ENCODE measurements around the gene MICALL2.

The MICALL2 gene

GRCh38 chr7:1421946-1422345, 37.3 kb downstream of the MICALL2 start:
- no peak for DNase-seq (ENCODE audit: low read depth)
- no peak for TF ChIP-seq CTCF (IDR thresholded peaks at IDR 0.05; ENCODE audit: low read depth, low read length, missing control alignments)
- H3K4me3 ChIP-seq (ENCODE audit: low read depth, low read length) = no peak overlapping the region

DNA sequence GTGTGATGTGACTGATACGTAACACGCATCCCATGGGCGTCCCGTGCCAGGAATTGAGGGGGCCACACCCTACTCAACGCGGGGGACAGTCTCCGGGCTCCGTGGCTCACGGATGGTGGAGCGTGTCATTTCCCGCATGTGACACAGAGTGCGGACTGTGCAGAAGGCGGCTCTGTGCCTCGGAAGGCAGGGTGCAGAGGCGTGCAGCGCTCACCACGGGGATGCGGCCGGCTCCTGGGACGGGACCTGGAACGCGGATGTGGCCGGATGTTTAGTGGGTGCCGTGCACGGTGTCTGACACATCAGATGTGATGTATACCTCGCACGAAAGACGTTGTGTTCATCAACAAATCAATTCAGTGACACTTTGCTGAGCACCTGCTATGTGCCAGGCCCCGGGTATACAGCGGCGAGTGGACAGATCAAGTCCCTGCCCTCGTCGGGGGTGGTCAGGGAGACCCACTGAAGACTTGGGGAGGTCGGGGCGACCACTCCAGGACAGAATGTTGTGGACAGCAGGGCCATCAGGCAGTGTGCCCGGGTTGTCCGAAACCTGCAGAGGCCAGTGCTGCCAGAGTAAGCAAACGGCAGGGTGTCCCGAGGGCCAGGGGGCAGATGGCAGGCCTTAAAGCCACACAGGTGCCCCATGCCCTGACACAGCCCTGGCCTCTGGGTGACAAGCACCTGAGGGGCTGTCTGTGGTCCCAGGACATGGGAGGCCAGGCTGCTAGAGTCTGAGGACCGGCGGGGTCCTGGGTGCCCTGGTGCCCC, 38.1 kb downstream of the MICALL2 start:
- no peak overlapping the region for H3K4me3 ChIP-seq (ENCODE audit: low read depth, low read length)
- no peak for TF ChIP-seq CTCF (IDR thresholded peaks at IDR 0.05; ENCODE audit: low read depth, low read length, missing control alignments)
- no peak for DNase-seq (ENCODE audit: low read depth)

DNA sequence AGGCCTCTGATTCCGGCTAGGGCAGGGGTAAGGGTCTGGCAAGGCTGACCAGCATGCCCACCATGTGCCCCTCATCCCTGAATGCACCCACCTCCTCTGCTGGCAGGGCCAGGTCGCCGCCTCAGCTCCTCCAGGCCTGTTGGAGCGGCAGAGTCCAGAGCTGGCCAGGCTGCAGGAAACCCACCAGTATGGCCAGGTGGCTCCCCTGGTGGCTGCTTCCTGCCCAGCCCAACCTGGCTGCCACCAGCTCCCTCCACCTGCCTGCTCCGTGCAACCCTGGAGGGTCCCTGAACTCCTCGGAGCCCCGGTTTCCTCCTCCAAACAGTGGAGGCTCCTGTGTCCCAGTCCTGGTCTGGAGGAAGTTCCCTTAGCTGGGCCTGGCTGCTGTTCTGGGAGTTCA, 39.6 kb downstream of the MICALL2 start:
- DNase-seq (ENCODE audit: low read depth) = no peak
- no peak for TF ChIP-seq CTCF (IDR thresholded peaks at IDR 0.05; ENCODE audit: low read depth, low read length, missing control alignments)

GRCh38 chr7:1419310-1419634, 40.0 kb downstream of the MICALL2 start:
- H3K4me3 ChIP-seq (ENCODE audit: low read depth, low read length) = no peak overlapping the region
- no peak for DNase-seq (ENCODE audit: low read depth)
- no peak for TF ChIP-seq CTCF (IDR thresholded peaks at IDR 0.05; ENCODE audit: low read depth, low read length, missing control alignments)

More for the DNA sequence above, 39.6 kb downstream of the MICALL2 start:
- H3K4me3 ChIP-seq (ENCODE audit: low read depth, low read length) = no peak overlapping the region

DNA sequence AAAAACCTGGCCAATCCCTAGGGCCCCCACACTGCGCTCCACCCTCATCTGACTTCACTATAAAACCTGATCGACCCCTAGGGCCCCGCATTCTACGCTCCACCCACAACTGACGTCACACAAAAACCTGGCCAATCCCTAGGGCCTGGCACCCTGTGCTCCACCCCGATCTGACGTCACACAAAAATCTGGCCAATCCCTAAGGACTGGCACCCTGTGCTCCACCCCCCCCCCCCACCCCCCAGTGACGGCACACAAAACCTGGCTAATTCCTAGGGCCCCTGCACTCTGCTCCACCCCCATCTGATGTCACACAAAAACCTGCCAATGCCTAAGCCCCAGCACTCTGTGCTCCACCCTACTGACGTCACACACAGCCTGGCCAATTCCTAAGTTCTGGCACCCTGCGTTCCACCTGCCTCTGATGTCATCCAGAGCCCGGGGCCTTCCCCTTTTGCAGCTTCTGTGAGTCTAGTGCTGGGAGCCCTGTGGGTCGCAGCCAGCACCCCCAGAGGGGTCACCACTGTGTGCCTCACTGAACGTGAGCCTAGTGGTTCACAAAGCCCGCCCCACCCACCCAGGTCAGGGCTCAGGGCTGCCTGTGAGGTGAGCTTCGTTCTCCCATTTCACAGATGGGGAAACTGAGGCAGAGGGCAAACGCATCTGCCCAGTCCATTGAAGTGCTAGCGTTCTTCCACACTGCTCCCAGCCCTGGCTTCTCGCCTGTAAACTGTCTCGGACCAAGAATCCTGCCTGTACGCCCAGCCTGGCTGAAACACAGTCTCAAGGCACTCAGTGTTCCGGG, 40.6 kb downstream of the MICALL2 start:
- no peak for DNase-seq (ENCODE audit: low read depth)
- TF ChIP-seq CTCF (IDR thresholded peaks at IDR 0.05; ENCODE audit: low read depth, low read length, missing control alignments) = no peak

GRCh38 chr7:1415389-1415990, 43.8 kb downstream of the MICALL2 start:
- no peak for TF ChIP-seq CTCF (IDR thresholded peaks at IDR 0.05; ENCODE audit: low read depth, low read length, missing control alignments)
- DNase-seq (ENCODE audit: low read depth) = no peak
- H3K4me3 ChIP-seq (ENCODE audit: low read depth, low read length) = no peak overlapping the region

More for the DNA sequence above, 40.6 kb downstream of the MICALL2 start:
- no peak overlapping the region for H3K4me3 ChIP-seq (ENCODE audit: low read depth, low read length)
